ENCODE results near the gene APOA4. TPM values are rescaled to one million over a fixed set of nuclear protein-coding genes. Genes with fewer than 3 reads are reported as not detected.

APOA4 gene
- total and polyA plus RNA-seq, 11 donors: 0.86 TPM; not detected in 10

- no peak for DNase-seq
- Histone ChIP-seq H3K27me3 (no peaks in the 10 kb centered on the region), H3K36me3 (no peaks in the 10 kb centered on the region), H3K4me1 (peaks cover 0 to 6% (median under 1%) of the 10 kb centered on the region in 12 donors), H3K4me3 (no peak within 1 kb of the TSS), H3K9me3 (no peaks in the 10 kb centered on the region), H3K27ac (no peak within 1 kb of the TSS)
- intact Hi-C loops (cut with DNase I): loop anchor here in 2 of 10 donors (5.0 kb wide), 1 partner anchor 37 kb away; the partner anchor contains the start of gene APOA5 (in 2 of the 2)
- 70 to 81% (median 76%) methylated on average over 4 to 9 of the region's 9 CpGs for WGBS, 4 donors
- TF ChIP-seq CTCF (IDR thresholded peaks at IDR 0.05) (no peak), POLR2A (IDR thresholded peaks at IDR 0.05) (no peak)
- ATAC-seq: no peak
These were observed 6.5 kb upstream of the APOA4 start, which contains the start of gene APOC3 for GRCh38 chr11:116829525-116830183. APOC3 (plus strand) TSS chr11:116829907; CDS start chr11:116830583, 676 bp downstream.

- H3K4me1 ChIP-seq: peaks cover 0 to 5% (median 0%) of the 10 kb centered on the region in 12 donors
- 71 to 80% (median 75%) methylated on average over 14 to 16 of the region's 16 CpGs for WGBS, 4 donors
- no peak for ATAC-seq
- intact Hi-C loops (cut with DNase I): no loop called here
- H3K27ac ChIP-seq: no peak overlapping the region
- no peaks in the 10 kb centered on the region for H3K36me3 ChIP-seq
- H3K4me3 ChIP-seq: no peak overlapping the region
- no peak for TF ChIP-seq POLR2A (IDR thresholded peaks at IDR 0.05)
- TF ChIP-seq CTCF (IDR thresholded peaks at IDR 0.05): no peak
- no peak for DNase-seq
- no peaks in the 10 kb centered on the region for H3K9me3 ChIP-seq
- no peaks in the 10 kb centered on the region for H3K27me3 ChIP-seq
These were observed 5.8 kb upstream of the APOA4 start for GRCh38 chr11:116828632-116829524.

- 93 to 95% (median 94%) methylated on average over 3 to 6 of the region's 6 CpGs for WGBS, 4 donors
- no peak overlapping the region for H3K4me3 ChIP-seq
- intact Hi-C loops (cut with DNase I): no loop called here
These were observed 4.4 kb upstream of the APOA4 start for GRCh38 chr11:116827461-116827860.

More at GRCh38 chr11:116827461-116827860, 4.4 kb upstream of the APOA4 start:
- no peak for DNase-seq
- ATAC-seq: no peak
- peaks cover 0 to 5% (median 0%) of the 10 kb centered on the region in 12 donors for H3K4me1 ChIP-seq
- H3K9me3 ChIP-seq: no peaks in the 10 kb centered on the region
- no peaks in the 10 kb centered on the region for H3K27me3 ChIP-seq
- TF ChIP-seq POLR2A (IDR thresholded peaks at IDR 0.05) (no peak), CTCF (IDR thresholded peaks at IDR 0.05) (no peak)
- H3K27ac ChIP-seq: no peak overlapping the region
- H3K36me3 ChIP-seq: no peaks in the 10 kb centered on the region
